ENCODE measurements around the gene POU2AF1. TPM values are rescaled to one million over a fixed set of nuclear protein-coding genes. Genes with fewer than 3 reads are reported as not detected.

The POU2AF1 gene
- total and polyA plus RNA-seq, 2 experiments from 2014 or later, result not detected

GRCh38 chr11:111305876-111306275 lies 73.2 kb downstream of the POU2AF1 start:
- Mint-ChIP-seq H3K36me3 (ENCODE audit: low read depth) (no peaks in the 10 kb centered on the region), H3K9me3 (no peaks in the 10 kb centered on the region), H3K27me3 (ENCODE audit: insufficient read depth, low read depth, poor library complexity) (peaks cover 8% of the 10 kb centered on the region), H3K4me3 (no peak overlapping the region), H3K27ac (no peak overlapping the region), H3K4me1 (peaks cover 23% of the 10 kb centered on the region)
- H3K9me2 ChIP-seq (ENCODE audit: insufficient read depth), result no peaks in the 10 kb centered on the region
- H3K4me1 ChIP-seq (ENCODE audit: insufficient read depth), result peaks cover 10% of the 10 kb centered on the region
- 0 out of 2 replicates have a peak, but pooled peaks cover 5% of the 10 kb centered on the region for H3F3A ChIP-seq (replicated peaks; ENCODE audit: low read depth)
- TF ChIP-seq EZH2 (IDR thresholded peaks at IDR 0.05; ENCODE audit: low read depth, unreplicated experiment) (no peak), STAT1 (IDR thresholded peaks at IDR 0.05; ENCODE audit: unreplicated experiment) (no peak), ETS1 (IDR thresholded peaks at IDR 0.05) (no peak), ZNF331 (CRISPR knock-in tag; IDR thresholded peaks at IDR 0.05; ENCODE audit: low read depth) (no peak), EZH2phosphoT487 (IDR thresholded peaks at IDR 0.05; ENCODE audit: unreplicated experiment) (no peak), ZNF114 (CRISPR knock-in tag; IDR thresholded peaks at IDR 0.05) (no peak), CTCF (conservative IDR thresholded peaks at IDR 0.05; ENCODE audit: low read depth in 2 of 2) (no peak), CREB1 (CRISPR knock-in tag; IDR thresholded peaks at IDR 0.05; ENCODE audit: low read depth) (no peak), NANOG (IDR thresholded peaks at IDR 0.05; ENCODE audit: borderline replicate concordance) (no peak), REST (IDR thresholded peaks at IDR 0.05; ENCODE audit: unreplicated experiment) (no peak), POLR2AphosphoS5 (IDR thresholded peaks at IDR 0.05; ENCODE audit: low read depth) (no peak)
- no peak overlapping the region for H3K27ac ChIP-seq (ENCODE audit: low read depth)
- H4K20me1 ChIP-seq (replicated peaks; ENCODE audit: insufficient read depth), result no peaks in the 10 kb centered on the region
- H3K36me3 ChIP-seq (ENCODE audit: insufficient read depth), result no peaks in the 10 kb centered on the region
- no peak for ATAC-seq
- DNase-seq (ENCODE audit: low spot score), result no peak
- no peak overlapping the region for H3K4me3 ChIP-seq
- no peak overlapping the region for H2AFZ ChIP-seq
- peaks cover 5% of the 10 kb centered on the region; the same call in 1 of the 2 replicates for H3K27me3 ChIP-seq (ENCODE audit: insufficient read depth)
- H3K4me2 ChIP-seq, result no peak overlapping the region
- no peaks in the 10 kb centered on the region for H3K79me2 ChIP-seq (replicated peaks; ENCODE audit: insufficient read depth)

Data from GM23338 (cell line).